ENCODE data around the gene GMPPA. TPM values are rescaled to one million over a fixed set of nuclear protein-coding genes. Genes with fewer than 3 reads are reported as not detected.

Gene GMPPA
- polyA plus RNA-seq, 1 donor (not counting 4 experiments of a cell fraction or from before 2014, with no cell fraction given) = 50.6 TPM

DNA sequence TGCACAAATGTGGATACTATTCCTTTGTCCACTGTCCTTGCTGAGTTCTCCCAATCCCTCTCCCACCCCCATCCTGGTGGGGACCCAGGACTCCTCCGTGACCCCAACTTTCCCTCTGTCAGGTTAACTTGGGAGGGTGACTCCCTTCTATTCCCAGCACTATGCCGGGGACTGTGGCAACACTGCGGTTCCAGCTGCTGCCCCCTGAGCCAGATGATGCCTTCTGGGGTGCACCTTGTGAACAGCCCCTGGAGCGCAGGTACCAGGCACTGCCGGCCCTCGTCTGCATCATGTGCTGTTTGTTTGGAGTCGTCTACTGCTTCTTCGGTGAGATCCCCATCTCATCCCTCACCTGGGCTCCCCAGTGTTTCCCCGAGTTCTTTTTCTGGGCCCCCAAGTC is 45.9 kb downstream of the GMPPA start:
- no peaks in the 10 kb centered on the region for H3K9me3 ChIP-seq (ENCODE audit: control insufficient read depth, low read depth, low read length)

DNA sequence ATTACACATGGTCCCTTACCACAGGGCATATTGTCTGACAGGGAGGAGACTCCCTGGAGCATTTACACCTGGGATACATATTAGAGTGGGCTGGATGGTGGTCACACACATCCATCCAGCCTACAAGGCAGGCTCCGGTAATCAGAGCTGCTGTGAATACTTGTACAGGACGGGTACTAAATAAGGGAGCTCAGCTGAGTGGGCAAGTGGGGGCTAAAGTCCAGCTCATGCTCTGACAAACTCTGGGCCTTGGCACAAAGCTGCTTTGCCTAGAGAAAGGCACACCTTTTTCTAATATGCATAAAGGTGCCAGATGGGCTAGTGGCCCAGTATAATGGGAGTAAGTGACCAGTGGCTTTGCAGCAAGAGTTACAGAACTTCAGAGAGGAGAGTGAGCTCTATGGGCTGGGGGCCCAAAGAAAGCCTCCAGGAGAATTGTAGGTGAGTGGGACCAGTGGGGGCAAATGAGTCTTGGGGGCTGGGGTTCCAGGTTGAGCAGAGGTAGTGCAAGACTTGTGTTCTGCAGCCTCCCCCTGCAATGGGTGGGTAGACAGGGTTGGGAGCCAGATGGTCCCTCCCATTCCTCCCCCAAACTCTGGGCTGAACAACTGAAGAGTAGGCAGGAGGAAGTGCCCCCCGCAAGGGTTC is 46.7 kb downstream of the GMPPA start:
- DNase-seq (ENCODE audit: low read depth, low spot score) = no peak
- Histone ChIP-seq H3K36me3 (ENCODE audit: control insufficient read depth in 2 of 2, extremely low read depth in 1 of 2, insufficient read depth in 2 of 2, low read length in 2 of 2) (peaks cover 7% of the 10 kb centered on the region in 2 experiments), H3K9ac (ENCODE audit: control insufficient read depth, extremely low read depth, insufficient read depth, low read length) (no peak overlapping the region), H3K4me2 (ENCODE audit: control insufficient read depth, extremely low read depth, insufficient read depth, low read depth, low read length) (no peak overlapping the region), H4K20me1 (ENCODE audit: control insufficient read depth, extremely low read depth, insufficient read depth, low read length) (peaks cover 7% of the 10 kb centered on the region), H3K4me1 (ENCODE audit: control insufficient read depth, extremely low read depth, insufficient read depth, low read length) (peaks cover 11% of the 10 kb centered on the region), H3K79me2 (ENCODE audit: control insufficient read depth, insufficient read depth, low read length) (peaks cover 20% of the 10 kb centered on the region), H3K4me3 (ENCODE audit: control insufficient read depth in 2 of 3, extremely low read depth in 1 of 3, insufficient read depth in 2 of 3, low read depth in 1 of 3, low read length in 3 of 3) (no peak overlapping the region), H3K27ac (ENCODE audit: control insufficient read depth, insufficient read depth, low read length) (no peak overlapping the region), H3K27me3 (ENCODE audit: control insufficient read depth, extremely low read depth, insufficient read depth, low read length) (no peaks in the 10 kb centered on the region), H3K9me3 (ENCODE audit: control insufficient read depth, low read depth, low read length) (no peaks in the 10 kb centered on the region), H2AFZ (ENCODE audit: control insufficient read depth, low read length) (no peak overlapping the region), H3K9me1 (ENCODE audit: control insufficient read depth, extremely low read depth, insufficient read depth, low read length) (no peaks in the 10 kb centered on the region)
- no peak for FAIRE-seq
- TF ChIP-seq EZH2 (IDR thresholded peaks at IDR 0.05; ENCODE audit: low read length) = no peak
- TF ChIP-seq, protein P1, sequence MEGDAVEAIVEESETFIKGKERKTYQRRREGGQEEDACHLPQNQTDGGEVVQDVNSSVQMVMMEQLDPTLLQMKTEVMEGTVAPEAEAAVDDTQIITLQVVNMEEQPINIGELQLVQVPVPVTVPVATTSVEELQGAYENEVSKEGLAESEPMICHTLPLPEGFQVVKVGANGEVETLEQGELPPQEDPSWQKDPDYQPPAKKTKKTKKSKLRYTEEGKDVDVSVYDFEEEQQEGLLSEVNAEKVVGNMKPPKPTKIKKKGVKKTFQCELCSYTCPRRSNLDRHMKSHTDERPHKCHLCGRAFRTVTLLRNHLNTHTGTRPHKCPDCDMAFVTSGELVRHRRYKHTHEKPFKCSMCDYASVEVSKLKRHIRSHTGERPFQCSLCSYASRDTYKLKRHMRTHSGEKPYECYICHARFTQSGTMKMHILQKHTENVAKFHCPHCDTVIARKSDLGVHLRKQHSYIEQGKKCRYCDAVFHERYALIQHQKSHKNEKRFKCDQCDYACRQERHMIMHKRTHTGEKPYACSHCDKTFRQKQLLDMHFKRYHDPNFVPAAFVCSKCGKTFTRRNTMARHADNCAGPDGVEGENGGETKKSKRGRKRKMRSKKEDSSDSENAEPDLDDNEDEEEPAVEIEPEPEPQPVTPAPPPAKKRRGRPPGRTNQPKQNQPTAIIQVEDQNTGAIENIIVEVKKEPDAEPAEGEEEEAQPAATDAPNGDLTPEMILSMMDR (optimal IDR thresholded peaks at IDR 0.05 in 1 of 3, IDR thresholded peaks at IDR 0.05 in 1 of 3, conservative IDR thresholded peaks at IDR 0.05 in 1 of 3; ENCODE audit: extremely low read depth in 1 of 3, insufficient read depth in 2 of 3, low read length in 3 of 3) = no peak
- dilution Hi-C loops (cut with MboI; ENCODE audit: extremely low pct_ligation_motif_present, low sequenced_read_pairs) = no loop called here

More for the DNA sequence above, 45.9 kb downstream of the GMPPA start:
- no peaks in the 10 kb centered on the region for H3K27me3 ChIP-seq (ENCODE audit: control insufficient read depth, extremely low read depth, insufficient read depth, low read length)
- H4K20me1 ChIP-seq (ENCODE audit: control insufficient read depth, extremely low read depth, insufficient read depth, low read length) = peaks cover 7% of the 10 kb centered on the region
- no peaks in the 10 kb centered on the region for H3K9me1 ChIP-seq (ENCODE audit: control insufficient read depth, extremely low read depth, insufficient read depth, low read length)
- TF ChIP-seq, protein P1 (optimal IDR thresholded peaks at IDR 0.05 in 1 of 3, IDR thresholded peaks at IDR 0.05 in 1 of 3, conservative IDR thresholded peaks at IDR 0.05 in 1 of 3; ENCODE audit: extremely low read depth in 1 of 3, insufficient read depth in 2 of 3, low read length in 3 of 3) = no peak
- TF ChIP-seq EZH2 (IDR thresholded peaks at IDR 0.05; ENCODE audit: low read length) = no peak
- no peak for FAIRE-seq
- peak overlapping the region; percentile 73 for H3K4me2 ChIP-seq (ENCODE audit: control insufficient read depth, extremely low read depth, insufficient read depth, low read depth, low read length)
- DNase-seq (ENCODE audit: low read depth, low spot score) = no peak
- H3K27ac ChIP-seq (ENCODE audit: control insufficient read depth, insufficient read depth, low read length) = no peak overlapping the region
- H3K36me3 ChIP-seq (ENCODE audit: control insufficient read depth in 2 of 2, extremely low read depth in 1 of 2, insufficient read depth in 2 of 2, low read length in 2 of 2) = peaks cover 13 to 14% of the 10 kb centered on the region in 2 experiments
- dilution Hi-C loops (cut with MboI; ENCODE audit: extremely low pct_ligation_motif_present, low sequenced_read_pairs) = no loop called here
- no peak overlapping the region for H3K9ac ChIP-seq (ENCODE audit: control insufficient read depth, extremely low read depth, insufficient read depth, low read length)
- no peak overlapping the region for H2AFZ ChIP-seq (ENCODE audit: control insufficient read depth, low read length)
- peaks cover 29% of the 10 kb centered on the region for H3K79me2 ChIP-seq (ENCODE audit: control insufficient read depth, insufficient read depth, low read length)
- H3K4me1 ChIP-seq (ENCODE audit: control insufficient read depth, extremely low read depth, insufficient read depth, low read length) = peaks cover 11% of the 10 kb centered on the region
- peak overlapping the region in 1 of 3 experiments; percentile 47 for H3K4me3 ChIP-seq (ENCODE audit: control insufficient read depth in 2 of 3, extremely low read depth in 1 of 3, insufficient read depth in 2 of 3, low read depth in 1 of 3, low read length in 3 of 3)
